ENCODE measurements around the gene AFP.

GRCh38 chr4:73439991-73440390 is 4.0 kb downstream of the AFP start:
- TF ChIP-seq CTCF (IDR thresholded peaks at IDR 0.05; ENCODE audit: low read depth, low read length): no peak
- TF ChIP-seq MYC (IDR thresholded peaks at IDR 0.05; ENCODE audit: low read depth, low read length): no peak

Measured in NB4 (cell line).